ENCODE data around the gene MGRN1.

The MGRN1 gene

DNA sequence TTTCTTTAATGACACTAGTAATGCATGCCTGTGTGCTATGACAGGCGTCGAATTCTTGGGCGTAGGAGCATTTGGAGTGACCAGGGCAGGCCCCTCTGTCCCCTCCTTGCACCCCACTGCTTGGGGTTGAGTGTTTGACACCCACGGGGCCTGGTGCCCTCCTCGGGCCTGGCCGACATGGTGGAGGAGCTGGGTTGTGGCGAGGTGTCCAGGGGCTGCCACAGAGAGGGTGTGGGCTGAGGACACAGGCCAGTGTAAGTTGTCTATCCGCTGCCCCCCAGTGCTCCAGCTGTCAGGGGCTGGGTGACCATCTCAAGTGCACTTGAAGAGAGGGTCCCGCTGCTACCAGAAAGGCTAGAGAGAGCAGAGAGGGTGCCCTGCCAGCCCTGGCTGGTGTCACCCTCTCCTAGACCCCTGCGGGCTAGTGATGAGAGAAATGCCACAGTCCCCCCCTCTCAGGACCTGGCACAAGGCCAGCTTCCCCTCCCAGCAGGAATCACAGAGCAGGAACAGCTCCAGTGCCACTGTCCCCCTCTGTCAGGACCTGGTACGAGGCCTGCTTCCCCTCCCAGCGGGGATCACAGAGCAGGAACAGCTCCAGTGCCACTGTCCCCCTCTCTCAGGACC, 30.5 kb downstream of the MGRN1 start:
- no peak for DNase-seq

DNA sequence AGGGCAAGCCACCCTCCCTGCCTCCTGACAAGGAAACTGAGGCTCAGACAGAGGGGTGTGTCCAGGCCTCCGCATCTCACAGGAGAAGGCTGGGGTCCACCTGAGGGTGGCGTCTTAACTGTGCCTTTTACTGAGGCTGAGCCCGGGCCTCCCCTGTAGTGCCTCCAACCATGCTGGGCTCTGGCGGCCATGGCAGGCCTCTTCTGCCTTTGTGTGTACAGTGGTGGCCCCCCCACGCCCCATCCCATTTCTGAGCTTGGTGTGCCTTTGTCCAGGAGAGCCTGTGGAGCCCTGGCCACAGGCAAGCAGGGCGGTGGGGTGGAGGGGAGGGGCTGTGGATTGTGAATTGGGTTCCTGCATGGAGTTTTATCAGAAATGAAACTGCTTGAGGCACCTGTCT, 31.2 kb downstream of the MGRN1 start:
- no peak for DNase-seq

DNA sequence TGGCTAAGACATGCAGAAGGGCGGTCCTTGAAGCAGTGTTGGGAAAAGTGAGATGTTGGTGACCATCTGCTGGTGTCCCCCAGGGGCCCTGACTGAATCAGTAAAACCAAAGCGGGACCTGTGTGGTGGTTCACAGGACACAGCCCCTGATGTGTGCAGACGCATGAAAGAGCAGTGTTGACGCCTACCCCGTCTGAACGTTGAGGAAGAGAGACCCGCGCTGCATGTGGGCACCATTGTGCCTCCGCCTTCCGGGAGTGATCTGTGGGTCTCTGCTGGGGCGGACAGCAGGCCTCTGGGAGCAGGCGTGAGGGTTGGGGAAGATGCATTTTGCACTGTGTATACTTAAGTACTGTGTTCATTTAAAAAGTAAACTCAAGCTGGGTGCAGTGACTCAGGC, 31.6 kb downstream of the MGRN1 start:
- no peak for DNase-seq

DNA sequence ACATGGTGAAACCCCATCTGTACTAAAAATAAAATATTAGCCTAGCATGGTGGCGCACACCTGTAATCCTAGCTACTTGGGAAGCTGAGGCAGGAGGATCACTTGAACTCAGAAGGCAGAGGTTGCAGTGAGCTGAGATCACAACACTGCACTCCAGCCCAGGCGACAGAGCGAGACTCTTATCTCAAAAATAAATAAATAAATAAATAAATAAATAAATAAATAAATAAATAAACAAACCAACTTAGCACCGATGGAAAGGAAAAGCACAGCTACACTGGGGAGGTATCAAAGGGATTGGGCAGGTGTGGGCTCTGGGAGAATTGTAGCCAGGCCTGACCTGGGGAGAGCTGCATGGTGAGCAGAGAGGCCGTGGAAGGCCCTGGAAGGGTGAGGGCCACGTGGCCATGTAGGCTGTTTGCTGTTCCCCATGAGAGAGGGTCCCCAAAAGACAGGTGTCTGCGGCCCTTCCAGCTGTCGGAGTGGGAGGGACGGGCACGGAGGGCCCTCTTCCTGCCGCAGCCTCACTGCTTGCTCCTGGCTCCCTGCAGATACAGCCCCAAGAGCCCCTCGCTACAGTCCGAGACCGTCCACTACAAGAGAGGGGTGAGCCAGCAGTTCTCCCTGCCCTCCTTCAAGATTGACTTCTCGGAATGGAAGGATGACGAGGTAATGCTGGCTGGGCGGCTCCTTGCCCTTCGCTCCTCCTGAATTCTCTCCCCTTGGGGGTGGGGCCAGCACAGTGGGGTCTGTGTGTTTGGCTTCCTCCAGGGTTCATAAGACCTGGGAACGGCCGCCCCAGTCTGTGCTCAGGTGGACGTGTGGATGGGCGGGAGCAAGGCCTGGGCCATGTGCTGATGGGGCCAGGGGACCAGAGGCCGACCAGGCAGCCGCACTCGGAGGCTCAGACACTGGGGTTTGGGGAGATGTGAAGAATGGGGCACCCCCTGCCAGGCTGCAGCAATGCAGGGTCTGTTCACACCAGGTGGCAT, 32.4 kb downstream of the MGRN1 start:
- no peak for DNase-seq

DNA sequence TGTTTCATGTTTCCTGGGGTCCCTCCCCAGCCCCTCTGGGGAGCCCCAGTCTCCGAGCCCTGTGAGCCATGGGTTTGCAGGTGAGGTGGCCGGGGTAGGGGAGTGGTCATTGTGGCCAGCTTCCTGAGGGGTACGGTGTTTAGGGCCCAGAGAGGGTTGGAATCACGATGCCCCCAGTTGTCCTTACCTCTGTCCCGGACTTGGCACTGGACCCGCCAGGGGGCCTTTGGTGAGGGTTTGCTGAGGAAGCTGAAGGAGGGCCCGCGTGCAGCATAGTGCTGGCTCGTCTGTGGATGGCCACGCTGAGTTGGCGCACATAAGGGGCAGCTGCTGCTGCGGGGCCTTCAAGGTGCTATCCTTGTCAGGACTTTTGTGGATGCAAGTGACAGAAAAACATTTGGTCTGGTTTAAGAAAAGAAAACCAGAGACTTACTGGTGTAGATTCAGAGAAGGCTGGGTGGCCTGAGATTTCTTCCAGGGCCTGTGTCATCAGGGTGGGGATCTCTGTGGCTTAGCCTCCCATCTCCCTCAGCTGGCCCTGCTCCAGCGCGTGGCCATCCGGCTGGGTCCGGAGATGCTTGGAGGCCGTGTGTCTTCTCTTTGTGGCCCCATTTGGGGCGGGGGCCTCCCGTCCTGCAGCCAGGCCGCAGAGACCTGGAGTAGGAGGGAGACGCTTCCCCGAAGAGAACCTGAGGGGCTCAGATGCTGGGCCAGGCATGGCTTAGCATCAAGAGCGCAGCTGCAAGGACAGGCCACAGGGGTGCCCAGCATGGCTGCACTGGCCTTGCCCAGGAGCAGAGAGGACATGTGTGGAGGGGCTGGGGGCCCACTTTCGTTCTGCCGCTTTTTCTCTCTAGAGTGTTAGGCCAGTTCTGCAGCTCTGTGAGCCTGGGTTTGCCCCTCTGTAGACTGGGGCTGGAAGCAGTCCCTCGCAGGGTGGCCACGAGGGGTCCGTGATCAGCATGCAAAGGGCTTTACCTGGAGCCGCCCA, 35.0 kb downstream of the MGRN1 start:
- no peak for DNase-seq

DNA sequence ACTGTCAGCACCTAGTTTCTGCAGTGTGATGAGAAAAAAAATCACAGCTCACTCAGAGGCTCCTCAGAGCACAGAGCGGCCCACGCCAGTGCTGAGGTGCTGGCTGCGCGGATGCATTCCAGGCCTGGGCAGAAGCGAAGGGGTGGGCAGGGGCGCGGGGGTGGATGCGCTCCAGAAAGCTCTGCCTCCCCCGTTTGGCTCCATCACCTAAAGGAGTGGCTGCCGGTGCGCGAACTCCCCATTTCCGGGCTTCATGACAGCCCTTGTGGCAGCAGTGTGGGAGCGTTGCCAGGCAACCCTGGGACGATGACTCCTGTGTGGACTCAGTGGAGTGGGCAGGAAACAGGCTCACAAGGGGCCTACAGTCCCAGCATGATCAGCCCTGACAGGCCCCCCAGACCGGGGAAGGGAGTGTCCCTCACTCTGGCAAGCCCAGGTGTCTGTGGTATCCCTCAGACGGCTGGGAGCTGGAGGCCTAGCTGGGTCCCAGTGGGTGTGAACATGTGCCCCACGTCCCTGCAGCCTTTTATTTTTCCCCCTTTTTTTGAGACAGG, 35.9 kb downstream of the MGRN1 start:
- peak; percentile 23 for DNase-seq

DNA sequence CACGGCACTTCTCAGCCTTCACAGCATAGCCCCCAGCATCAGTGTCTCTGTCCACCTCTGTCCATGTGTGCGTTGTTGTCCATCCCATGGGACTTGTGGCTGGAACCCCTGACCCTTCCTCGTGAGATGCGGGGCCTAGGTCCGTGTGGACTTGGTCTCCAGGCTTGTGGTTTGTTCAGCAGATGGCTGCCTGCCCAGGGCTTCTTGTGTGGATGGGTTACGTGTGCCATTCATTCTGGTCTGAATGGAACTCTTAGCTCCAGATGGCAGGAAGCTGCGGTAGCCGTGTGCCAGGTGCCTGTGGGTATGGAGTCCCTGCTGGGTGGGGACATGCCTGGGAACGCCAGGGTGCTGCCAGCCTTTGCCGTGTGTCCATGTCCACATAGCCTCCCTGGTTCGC, 37.0 kb downstream of the MGRN1 start:
- DNase-seq: no peak

DNA sequence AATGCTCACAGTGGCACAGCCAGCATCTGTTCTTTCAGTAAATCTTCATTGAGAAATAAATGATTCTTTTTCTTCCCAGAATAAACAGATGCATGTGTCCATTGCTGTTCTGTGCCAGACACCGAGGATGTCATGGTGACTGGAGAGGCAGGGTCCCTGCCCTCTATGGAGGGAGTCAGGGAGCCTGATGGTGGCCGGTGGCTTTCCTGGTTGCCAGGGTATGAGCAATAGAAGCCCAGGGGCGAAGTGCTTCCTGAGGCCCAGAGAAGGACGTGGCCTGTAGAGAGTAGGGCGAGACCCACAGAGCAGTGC, 38.8 kb downstream of the MGRN1 start:
- no peak for DNase-seq

DNA sequence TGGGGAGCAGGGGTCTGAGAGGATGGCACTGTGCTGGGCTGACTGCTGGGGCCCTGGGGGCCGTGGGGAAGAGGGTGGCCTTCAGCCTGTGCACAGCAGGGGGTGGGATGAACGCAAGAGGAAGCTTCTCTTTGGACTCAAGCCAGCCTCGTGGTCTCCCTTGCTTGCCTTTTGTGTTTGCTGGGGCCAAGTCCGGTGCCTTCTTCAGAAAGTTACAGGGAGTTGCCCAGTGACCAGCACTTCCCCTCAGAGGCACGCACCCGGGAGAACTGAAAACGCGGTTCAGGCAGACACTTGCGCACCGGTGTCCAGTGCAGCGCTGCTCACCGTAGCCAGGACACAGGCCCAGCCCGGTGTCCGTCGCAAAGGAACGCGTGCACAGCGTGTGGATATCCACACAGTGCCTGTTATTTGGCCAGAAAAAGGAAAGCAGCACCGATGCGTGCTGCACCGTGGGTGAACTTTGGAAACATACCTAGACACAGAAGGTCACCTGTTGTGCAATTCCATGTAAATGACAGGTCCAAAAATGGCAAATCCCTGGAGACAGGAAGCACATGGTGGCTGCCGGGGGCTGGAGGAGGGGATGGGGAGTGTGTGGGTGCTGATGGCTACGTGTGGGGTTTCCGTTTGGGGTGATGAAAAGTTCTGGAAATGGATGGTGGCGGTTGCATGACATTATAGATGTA, 39.3 kb downstream of the MGRN1 start:
- peak; percentile 10 for DNase-seq

DNA sequence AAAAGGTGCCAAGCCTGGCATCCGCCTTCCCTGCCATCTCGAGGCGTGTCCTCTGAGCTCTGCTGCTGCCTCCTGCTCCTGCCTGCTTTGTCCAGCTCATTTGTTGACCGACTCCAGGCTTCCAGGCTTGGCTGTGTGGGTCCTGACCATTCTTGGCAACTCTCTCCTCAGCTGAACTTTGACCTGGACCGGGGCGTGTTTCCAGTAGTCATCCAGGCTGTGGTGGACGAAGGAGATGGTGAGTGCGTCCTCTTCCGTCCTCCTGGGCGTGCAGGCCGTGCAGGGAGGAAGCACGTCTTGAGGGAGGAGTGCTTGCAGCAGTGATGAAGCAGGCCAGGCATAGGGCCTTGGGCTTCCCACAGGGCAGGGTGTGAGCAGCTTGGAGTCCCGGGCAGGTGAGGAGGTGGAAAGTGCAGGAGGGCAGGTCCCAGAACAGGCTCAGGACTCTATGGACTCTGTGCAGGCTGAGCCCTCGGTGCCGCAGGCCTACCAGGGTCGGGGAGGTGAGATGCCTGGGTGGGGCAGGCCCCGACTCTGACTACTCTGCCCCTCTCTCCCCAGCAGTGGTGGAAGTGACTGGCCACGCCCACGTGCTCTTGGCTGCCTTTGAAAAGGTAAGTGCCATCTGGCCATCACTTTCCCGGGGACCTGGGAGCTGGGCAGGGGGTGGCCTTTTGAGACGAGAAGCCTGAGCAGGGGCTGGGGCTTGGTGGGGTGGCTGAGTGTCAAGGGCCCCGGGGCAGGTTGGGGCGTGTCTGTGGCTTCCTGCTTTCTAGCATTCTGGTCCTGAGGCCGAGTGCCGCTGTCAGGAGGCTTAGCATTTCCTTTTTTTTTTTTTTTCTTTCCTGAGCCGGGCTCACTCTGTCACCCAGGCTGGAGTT, 40.2 kb downstream of the MGRN1 start:
- no peak for DNase-seq

DNA sequence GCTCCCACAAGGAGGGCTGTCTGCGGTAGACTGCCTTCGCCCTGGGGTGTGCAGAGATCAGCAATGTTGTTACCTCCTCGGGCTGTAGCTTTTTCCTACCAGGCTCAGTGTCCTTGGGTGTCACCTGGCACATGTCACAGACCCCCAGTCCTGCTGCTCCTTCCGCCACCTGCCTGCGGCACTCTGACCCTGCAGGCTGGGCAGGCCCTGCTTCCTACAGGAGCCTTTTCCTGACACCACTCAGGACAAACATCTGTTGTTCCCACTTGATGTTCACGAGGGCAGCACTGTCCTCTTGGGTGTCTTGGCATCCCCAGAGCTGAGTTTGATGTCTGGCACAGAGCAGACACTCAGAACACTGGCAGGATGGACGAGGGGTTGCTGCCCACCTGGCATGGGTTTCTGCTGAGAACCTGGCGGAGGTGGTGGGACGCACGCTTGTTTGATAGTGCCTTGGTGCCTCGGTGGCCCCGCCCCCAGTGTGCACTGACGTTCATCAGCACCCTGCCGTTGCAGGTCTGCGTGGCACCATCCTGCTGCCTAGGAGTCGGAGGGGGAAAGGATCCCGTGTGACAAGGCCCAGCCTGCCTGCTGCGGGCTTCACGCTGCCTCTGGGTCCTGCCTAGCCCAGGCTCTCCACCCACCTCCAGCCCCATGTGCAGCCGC, 42.0 kb downstream of the MGRN1 start:
- no peak for DNase-seq

DNA sequence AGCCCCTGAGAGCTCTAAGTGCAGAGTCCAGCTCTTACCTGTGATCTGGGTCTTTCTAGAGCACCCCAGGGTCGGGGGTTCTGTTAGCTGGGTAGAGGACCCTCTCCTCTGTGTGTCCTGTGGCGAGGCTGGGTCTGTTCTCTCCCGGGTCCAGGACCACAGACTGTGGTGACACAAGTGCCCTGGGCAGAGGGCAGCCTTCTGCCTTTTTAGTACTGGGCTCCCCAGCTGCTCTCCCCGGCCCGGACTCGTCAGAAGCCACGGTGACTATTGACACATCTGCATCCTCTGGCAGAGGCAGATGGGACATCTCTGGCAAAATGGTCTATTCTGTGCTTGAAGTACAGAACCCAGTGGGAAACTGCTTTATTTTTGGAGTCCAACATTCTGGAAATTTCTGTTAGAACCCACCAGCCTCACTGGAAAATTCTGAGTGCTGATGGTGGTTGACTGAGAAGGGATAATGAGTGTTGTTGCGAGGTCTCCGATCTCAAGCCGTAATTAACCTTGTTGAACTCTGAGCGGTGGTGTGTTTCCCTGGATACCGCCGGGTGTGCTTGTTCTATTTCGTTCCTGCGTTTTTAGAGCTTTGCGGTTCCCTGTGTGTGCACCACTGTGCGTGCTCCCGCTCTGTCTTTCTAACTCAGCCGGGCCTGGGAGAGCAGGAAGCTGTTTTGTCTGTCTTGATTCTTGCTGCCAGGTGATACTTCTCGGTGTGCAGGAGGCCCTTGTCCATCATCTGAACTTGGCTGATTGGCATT, 42.8 kb downstream of the MGRN1 start:
- DNase-seq: no peak

DNA sequence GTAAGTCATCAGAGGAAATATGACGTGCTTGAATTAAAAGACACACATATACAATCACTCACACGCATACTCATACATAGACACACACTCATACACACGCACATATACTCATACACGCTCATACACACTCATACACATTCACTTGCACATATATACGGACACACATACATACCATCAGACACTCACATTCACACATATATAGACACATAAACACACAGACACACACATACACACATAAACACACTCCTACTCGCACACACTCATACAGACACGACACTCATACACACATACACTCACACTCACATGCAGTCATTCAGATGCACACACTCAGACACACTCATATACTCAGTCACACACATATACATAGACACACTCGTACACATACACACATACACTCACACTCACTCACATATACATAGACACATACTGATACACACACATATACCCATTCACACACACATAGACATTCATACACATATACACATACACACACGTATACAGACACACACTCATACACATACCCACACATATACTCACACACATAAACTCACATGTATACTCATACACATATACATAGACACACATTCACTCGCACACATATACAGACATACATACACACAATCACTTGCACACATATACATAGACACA, 43.8 kb downstream of the MGRN1 start:
- DNase-seq: no peak

DNA sequence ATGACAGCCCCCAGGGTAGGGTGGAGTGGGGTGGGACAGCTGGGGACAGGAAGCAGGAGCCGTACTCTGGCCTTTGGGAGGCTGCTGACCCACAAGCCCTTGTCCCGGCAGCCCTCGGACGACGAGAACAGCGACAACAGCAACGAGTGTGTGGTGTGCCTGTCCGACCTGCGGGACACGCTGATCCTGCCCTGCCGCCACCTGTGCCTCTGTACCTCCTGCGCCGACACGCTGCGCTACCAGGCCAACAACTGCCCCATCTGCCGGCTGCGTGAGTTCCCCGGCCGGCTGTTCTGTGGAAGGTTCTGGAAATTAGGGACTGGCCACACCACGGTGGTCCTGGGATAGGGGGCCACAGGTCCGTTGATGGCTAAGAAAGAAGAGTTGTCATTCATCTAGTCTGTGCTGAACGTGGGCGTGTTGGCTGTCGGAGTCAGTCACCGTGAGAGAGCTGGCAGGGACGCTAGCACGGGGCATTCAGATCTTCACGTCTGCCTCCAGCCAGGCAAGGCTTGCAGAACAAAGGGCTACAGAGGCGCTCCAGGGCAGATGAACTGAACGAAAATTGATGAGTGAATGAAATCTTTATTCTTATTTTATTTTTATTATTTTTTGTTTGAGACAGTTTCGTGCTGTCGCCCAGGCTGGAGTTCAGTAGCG, 48.9 kb downstream of the MGRN1 start:
- DNase-seq: no peak

DNA sequence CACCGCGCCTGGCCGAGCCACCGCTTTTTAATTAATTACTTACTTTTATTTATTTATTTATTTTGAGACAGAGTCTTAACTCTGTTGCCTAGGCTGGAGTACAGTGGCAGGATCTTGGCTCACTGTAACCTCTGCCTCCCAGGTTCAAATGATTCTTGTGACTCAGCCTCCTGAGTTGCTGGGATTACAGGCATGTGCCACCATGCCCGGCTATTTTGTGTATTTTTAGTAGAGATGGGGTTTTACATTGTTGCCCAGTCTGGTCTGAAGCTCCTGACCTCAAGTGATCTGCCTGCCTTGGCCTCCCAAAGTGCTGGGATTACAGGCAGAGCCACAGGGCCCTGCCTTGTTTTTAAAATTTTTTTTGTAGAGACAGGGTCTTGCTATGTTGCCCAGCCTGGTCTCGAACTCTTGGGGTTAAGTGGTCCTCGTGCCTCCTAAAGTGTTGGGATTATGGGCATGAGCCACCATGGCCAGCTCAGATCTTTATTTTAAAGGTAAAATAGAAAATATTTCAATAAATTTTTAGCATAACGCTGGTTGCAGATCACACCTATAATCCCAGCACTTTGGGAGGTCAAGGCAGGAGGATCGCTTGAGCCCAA, 50.4 kb downstream of the MGRN1 start:
- DNase-seq: no peak

DNA sequence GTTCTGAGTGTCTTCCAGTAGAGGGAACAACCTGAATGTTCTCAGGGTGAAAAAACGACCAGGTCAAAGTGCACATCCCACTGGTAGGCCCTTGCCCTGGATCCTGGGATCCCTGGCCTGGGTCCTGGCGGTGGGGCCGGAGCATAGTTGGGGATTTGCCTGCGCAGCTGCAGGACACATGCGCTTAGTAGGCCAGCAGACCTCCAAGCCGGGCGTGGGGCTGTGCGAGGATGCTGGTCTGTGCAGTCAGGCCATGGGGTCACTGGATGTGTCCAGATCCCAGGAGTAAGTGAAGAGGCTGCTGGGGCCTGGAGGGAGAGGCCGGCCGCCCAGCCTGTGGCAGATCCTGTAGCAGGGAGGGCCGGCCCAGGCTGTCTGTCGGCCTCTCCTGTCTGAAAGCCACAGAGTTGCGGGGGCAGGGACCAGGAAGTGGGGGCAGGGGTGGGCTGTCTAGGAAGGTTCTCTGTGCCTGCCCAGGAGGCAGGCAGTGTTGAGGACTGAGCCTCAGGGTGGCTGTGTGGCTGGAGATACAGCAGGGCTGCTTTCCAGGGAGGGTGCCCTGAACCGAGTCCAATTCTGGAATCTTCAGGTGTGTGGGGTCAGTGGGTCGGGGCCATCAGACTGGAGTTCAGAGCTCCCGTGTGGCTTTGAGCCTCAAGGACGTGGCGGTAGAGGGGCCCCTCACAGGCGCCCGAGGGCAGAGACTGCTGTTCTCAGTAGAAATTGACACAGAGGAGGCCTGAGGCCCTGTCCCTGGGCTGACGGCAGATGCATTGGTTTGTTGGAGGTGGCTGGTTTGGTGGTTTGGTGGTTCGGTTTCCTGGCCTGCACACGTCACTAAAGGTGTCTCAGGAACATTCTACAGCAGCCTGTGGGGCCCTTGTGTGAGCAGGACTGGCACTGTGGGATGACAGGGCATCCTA, 51.5 kb downstream of the MGRN1 start:
- DNase-seq: no peak

DNA sequence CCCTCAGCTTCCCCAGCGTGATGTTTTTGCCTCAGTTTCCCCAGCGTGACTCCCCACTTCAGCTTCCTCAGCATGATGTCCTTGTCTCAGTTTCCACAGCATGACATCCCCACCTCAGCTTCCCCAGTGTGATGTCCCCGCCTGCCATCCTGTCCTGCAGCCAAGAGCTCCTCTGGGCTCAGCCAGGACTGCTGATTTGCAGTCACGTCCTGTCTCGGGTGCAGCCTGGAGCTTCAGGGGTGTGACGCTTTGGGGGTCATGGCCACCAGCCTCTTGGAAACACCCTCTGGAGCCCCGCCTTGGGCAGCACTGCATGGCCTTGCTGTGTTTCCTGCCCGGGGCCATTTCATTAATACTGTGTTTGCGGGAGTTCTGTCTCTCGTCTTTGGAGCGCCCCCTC, 52.2 kb downstream of the MGRN1 start:
- DNase-seq: no peak
